GM15510 (cell line): ENCODE results near the gene SWAP70.

Source experiments
- POLR2A ChIP-seq: IDR thresholded peaks from 3 replicates; pipeline ENCODE4 v1.6.1; 2011; ENCODE audit warnings: borderline replicate concordance; ENCODE audit not compliant: insufficient read length; ENCODE audit errors: extremely low read depth

SWAP70 gene

GRCh38 chr11:9663699-9664275, at the start of gene SWAP70:
SWAP70 (plus strand) TSS chr11:9664077; CDS start chr11:9664180, 103 bp downstream.
- peak; percentile 80 for TF ChIP-seq POLR2A

DNA sequence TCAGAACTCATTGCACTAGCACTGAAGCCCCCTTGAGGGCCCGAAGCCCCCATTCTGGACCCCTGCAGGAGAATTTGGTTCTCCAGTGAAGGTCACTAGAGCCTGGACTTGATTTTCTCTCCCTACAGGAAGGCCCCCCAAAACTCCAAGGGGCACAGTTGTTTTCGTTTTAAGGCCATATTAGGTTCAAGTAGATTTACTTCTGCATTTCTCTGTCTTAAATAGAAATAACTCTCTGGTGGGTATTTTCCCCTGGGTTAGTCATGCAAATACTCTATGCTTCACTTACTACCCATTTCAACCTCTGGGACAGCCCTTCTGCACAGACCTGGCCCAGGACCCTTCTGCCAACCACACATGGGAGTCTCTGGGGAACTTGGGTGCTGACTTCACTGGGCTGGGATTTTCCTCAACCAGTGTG, 48.8 kb upstream of the SWAP70 start:
- TF ChIP-seq POLR2A = no peak

GRCh38 chr11:9616042-9616675, 47.7 kb upstream of the SWAP70 start:
- TF ChIP-seq POLR2A = no peak

- no peak for TF ChIP-seq POLR2A
These were observed 47.0 kb upstream of the SWAP70 start for GRCh38 chr11:9616858-9617257.

- no peak for TF ChIP-seq POLR2A
These were observed 45.9 kb upstream of the SWAP70 start for GRCh38 chr11:9617940-9618339.

DNA sequence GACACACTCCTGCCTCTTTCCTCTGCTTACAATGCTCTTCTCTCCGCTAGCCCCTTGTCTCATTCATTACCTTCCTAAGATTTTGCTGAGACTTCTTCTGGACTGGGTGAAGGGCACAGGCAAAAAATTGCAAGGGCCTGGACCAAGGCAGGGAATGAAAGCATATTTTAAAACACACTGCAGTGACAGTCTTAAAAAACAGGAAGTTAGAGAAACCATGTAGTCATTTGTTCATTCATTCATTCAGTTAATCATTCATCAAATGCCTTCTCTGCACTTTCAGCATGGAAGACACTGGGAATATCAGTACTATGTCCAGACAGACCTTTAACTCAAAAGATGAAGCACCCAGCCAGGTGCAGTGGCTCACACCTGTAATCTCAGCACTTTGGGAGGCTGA, 44.9 kb upstream of the SWAP70 start:
- TF ChIP-seq POLR2A = no peak

- TF ChIP-seq POLR2A = no peak
These were observed 43.9 kb upstream of the SWAP70 start for GRCh38 chr11:9619971-9620370.

DNA sequence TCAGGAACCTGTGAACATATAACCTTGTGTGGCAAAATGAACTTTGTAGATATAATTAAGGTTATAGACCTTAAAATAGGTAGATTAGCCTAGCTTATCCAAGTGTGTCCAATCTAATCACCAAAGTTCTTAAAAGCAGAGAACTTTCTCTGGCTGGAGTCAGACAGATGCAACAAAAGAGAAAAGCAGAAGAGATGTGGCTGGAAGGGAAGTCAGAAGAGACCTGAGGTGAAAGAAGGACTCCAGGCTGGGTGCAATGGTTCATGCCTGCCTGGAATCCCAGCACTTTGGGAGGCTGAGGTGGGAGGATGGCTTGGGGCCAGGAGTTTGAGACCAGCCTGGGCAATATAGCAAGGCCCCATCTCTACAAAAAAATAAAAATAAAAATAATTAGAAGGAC, 39.4 kb upstream of the SWAP70 start:
- no peak for TF ChIP-seq POLR2A

DNA sequence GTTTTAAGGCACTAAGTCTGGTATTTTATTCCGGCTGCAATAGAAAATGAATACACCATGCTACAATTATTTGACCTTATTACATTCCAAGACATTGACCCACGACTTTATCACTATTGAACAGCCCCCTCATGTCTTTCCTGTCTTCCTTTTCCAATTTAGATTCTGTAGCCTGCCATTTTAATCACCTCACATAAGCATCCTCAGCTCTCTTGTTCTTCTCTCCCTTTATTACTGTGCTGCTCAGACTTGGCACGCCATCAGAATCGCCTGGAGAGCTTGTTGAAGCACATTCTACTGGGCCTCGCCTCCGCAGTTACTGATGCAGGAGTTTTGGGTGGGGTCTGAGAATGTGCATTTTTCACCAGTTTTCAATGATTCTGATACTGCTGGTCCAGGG, 38.7 kb upstream of the SWAP70 start:
- no peak for TF ChIP-seq POLR2A

GRCh38 chr11:9625728-9626127, 38.1 kb upstream of the SWAP70 start:
- TF ChIP-seq POLR2A = no peak

- TF ChIP-seq POLR2A = no peak
These were observed 37.1 kb upstream of the SWAP70 start for GRCh38 chr11:9626496-9627394.

GRCh38 chr11:9629064-9629463, 34.8 kb upstream of the SWAP70 start:
- TF ChIP-seq POLR2A = no peak

GRCh38 chr11:9633679-9634078, 30.2 kb upstream of the SWAP70 start:
- no peak for TF ChIP-seq POLR2A

DNA sequence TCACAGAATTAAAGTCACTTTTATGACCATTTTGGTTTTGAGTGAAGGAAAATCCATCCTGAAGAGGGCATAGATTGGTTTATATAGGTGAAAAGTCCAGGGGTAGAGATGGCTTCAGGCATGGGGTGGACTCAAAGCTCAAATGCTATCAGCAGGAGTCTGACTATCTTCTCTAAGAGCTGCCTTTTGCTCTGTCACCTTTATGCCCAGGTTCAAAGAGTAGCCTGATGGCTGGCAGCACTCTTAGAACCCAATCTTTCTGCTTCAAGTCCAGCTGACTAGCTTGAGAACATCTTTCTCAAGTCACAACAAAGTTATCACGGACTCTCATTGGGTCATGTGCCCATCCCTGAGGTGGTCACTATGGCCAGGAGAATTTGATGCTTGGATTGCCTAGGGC, 27.2 kb upstream of the SWAP70 start:
- no peak for TF ChIP-seq POLR2A

DNA sequence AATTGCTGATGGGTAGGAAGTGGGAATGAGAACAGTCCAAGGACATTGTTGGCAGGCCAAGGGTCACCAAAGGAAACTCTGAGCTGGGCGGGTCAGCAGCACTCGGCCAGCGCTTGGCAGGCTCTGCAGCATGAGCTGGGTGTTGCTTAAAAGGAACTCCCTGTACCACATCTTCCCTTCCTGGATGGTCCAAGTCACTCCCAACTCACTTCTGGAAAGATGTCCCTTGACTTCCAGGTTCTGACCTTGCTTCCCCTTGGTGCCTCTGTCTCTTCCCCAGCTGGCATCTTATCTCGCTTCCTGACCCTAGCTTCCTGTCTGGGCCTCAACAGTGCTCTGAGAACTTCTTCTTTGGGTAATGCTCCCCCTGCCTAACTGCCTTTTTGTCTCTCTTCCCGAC, 24.8 kb upstream of the SWAP70 start:
- TF ChIP-seq POLR2A = no peak

GRCh38 chr11:9639985-9640384, 23.9 kb upstream of the SWAP70 start:
- TF ChIP-seq POLR2A = no peak

- no peak for TF ChIP-seq POLR2A
These were observed 21.0 kb upstream of the SWAP70 start for GRCh38 chr11:9642894-9643293.

DNA sequence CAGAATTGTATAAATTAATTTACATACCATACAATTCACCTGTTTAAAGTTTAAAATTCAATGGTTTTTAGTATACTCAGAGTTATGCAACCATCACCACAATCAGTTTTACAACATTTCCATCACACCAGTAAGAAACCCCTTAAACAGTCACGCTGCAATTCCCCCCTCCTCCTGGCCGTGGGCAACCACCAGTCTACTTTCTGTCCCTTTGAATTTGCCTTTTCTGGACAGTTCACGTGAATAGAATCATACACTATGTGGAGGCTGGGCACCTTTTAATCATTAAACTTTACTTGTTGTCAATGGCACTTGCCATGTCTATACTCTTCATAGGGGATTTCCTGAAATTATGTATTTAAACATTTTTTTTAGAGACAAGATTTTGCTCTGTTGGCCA, 20.1 kb upstream of the SWAP70 start:
- TF ChIP-seq POLR2A = no peak
